Endothelial cell of umbilical vein (primary cell): Measurements from ENCODE around the gene SHISA7. TPM values are rescaled to one million over a fixed set of nuclear protein-coding genes. Genes with fewer than 3 reads are reported as not detected.

Experiments used
- BruUV-seq: library from RNA; stranded (reverse); fragments of 400-500 nt; replicated peaks from 2 replicates; lab custom pipeline; 2021; lab: Mats Ljungman, UMichigan
- CTCF ChIA-PET: fragments of 300-600, 350-600 bp; sonication (Branson Sonifier 250); formaldehyde crosslinking; loops from one replicate; lab custom pipeline; 2021; ENCODE audit warnings: antibody characterized with exemption, inconsistent platforms; lab: Charles Lee
- POLR2A ChIA-PET: fragments of 300-600, 350-600 bp; sonication (Branson Sonifier 250); formaldehyde crosslinking; loops from one replicate; lab custom pipeline; 2021; ENCODE audit warnings: antibody characterized with exemption, inconsistent platforms; lab: Charles Lee
- DNase-seq: peaks from one replicate; pipeline ENCODE4 v3.0.0-alpha.2; 2011; ENCODE audit warnings: low read depth, low spot score
- FAIRE-seq: peaks from 2 replicates; lab custom pipeline; 2011; peaks lifted over from hg19 to GRCh38; lab: Jason Lieb, UNC
- H2AFZ ChIP-seq: 2 replicates; pipeline ENCODE4 v1.6.0; 2012; ENCODE audit warnings: low read depth, low read length, control low read depth, inconsistent platforms
- H3K27ac ChIP-seq: 2 replicates; pipeline ENCODE4 v1.5.1; 2011; ENCODE audit warnings: low read depth, mild to moderate bottlenecking, control low read depth, low read length, moderate library complexity; ENCODE audit not compliant: insufficient read depth
- H3K27me3 ChIP-seq, 2 experiments: 2 replicates each; pipeline versions ENCODE4 v1.6.0 to v1.6.1; 2011; ENCODE audit warnings: low read length in 2 of 2, mixed read lengths in 1 of 2; ENCODE audit not compliant: control insufficient read depth in 2 of 2, insufficient read depth in 2 of 2
- H3K36me3 ChIP-seq, 2 experiments: 2 replicates in 1 of 2; 3 replicates in 1 of 2; pipeline ENCODE4 v1.5.1; 2011; ENCODE audit warnings: low read length in 2 of 2, mild to moderate bottlenecking in 1 of 2, moderate library complexity in 1 of 2; ENCODE audit not compliant: control insufficient read depth in 2 of 2, insufficient read depth in 2 of 2; ENCODE audit errors: extremely low read depth in 1 of 2
- H3K4me1 ChIP-seq: 3 replicates; pipeline ENCODE4 v1.5.1; 2011; ENCODE audit warnings: mild to moderate bottlenecking, low read length; ENCODE audit not compliant: control insufficient read depth, insufficient read depth; ENCODE audit errors: extremely low read depth
- H3K4me2 ChIP-seq: 2 replicates; pipeline ENCODE4 v1.6.1; 2011; ENCODE audit warnings: low read length, control low read depth, mixed read lengths; ENCODE audit not compliant: insufficient read depth
- H3K4me3 ChIP-seq, 3 experiments: fragments of 200-600 bp in 1 of 3; sonication (generic), shearing (Covaris generic) in 1 of 3; replicated peaks in 1 of 3; 2 replicates each; pipeline ENCODE4 v1.5.1; 2011 to 2016; ENCODE audit warnings: control low read depth in 3 of 3, low read length in 3 of 3, mild to moderate bottlenecking in 2 of 3, inconsistent platforms in 1 of 3, low read depth in 1 of 3, moderate library complexity in 1 of 3; ENCODE audit not compliant: insufficient read depth in 1 of 3
- H3K79me2 ChIP-seq: 2 replicates; pipeline ENCODE4 v1.6.0; 2012; ENCODE audit warnings: low read length, inconsistent platforms; ENCODE audit not compliant: control insufficient read depth, insufficient read depth
- H3K9ac ChIP-seq: replicated peaks from 2 replicates; pipeline ENCODE3; 2011; ENCODE audit warnings: low read length, control low read depth; ENCODE audit not compliant: insufficient read depth; ENCODE audit errors: extremely low read depth
- H3K9me1 ChIP-seq: replicated peaks from 3 replicates; pipeline ENCODE4 v1.6.0; 2011; ENCODE audit warnings: mild to moderate bottlenecking, low read length; ENCODE audit not compliant: control insufficient read depth, insufficient read depth; ENCODE audit errors: extremely low read depth
- H3K9me3 ChIP-seq: replicated peaks from 2 replicates; pipeline ENCODE4 v1.5.1; 2012; ENCODE audit warnings: low read length, inconsistent platforms; ENCODE audit not compliant: control insufficient read depth, insufficient read depth
- H4K20me1 ChIP-seq: replicated peaks from 2 replicates; pipeline ENCODE3; 2011; ENCODE audit warnings: mild to moderate bottlenecking, low read length; ENCODE audit not compliant: control insufficient read depth, insufficient read depth; ENCODE audit errors: extremely low read depth
- CTCF ChIP-seq, 2 donors: IDR thresholded peaks; 1 replicate in 1 of 2; 2 replicates in 1 of 2; pipeline ENCODE4 v1.5.1; 2011; ENCODE audit warnings: low read length in 2 of 2, mild to moderate bottlenecking in 2 of 2, moderate library complexity in 2 of 2, control low read depth in 1 of 2, inconsistent platforms in 1 of 2, low read depth in 1 of 2; ENCODE audit not compliant: insufficient read depth in 1 of 2; ENCODE audit errors: extremely low read depth in 1 of 2
- EZH2 ChIP-seq: IDR thresholded peaks from 2 replicates; pipeline ENCODE4 v1.6.1; 2012; ENCODE audit warnings: borderline replicate concordance, low read depth, mild to moderate bottlenecking, moderate library complexity, low read length, inconsistent platforms; ENCODE audit not compliant: severe bottlenecking
- FOS ChIP-seq: IDR thresholded peaks from 2 replicates; pipeline ENCODE4 v1.6.1; 2011; ENCODE audit warnings: mild to moderate bottlenecking, low read length, moderate library complexity, borderline replicate concordance; ENCODE audit not compliant: insufficient read depth
- GATA2 ChIP-seq: IDR thresholded peaks from 2 replicates; pipeline ENCODE4 v1.7.0; 2011; ENCODE audit warnings: low read depth, mild to moderate bottlenecking, moderate library complexity, mixed read lengths, low read length; ENCODE audit not compliant: insufficient read length, insufficient read depth
- JUN ChIP-seq: IDR thresholded peaks from 2 replicates; pipeline ENCODE4 v1.6.1; 2011; ENCODE audit warnings: borderline replicate concordance, low read depth; ENCODE audit not compliant: insufficient read length, insufficient read depth
- MAX ChIP-seq: IDR thresholded peaks from 2 replicates; pipeline ENCODE4 v1.6.1; 2011; ENCODE audit not compliant: insufficient read depth, insufficient read length
- MYC ChIP-seq: IDR thresholded peaks from one replicate; pipeline ENCODE4 v1.6.1; 2011; ENCODE audit warnings: mild to moderate bottlenecking, low read depth, low read length
- POLR2A ChIP-seq: IDR thresholded peaks from 2 replicates; pipeline ENCODE4 v1.6.1; 2012; ENCODE audit warnings: low read depth, mild to moderate bottlenecking, control low read depth, low read length
- POLR2AphosphoS5 ChIP-seq: IDR thresholded peaks from 2 replicates; pipeline ENCODE4 v1.6.1; 2012; ENCODE audit warnings: low read depth, mild to moderate bottlenecking, control low read depth, low read length, moderate library complexity; ENCODE audit not compliant: insufficient read depth
- dilution Hi-C: fragments of 300-500 bp; cut with MboI; formaldehyde crosslinking; loops from one replicate; pipeline ENCODE4 v1.15.0; 2019; ENCODE audit warnings: low sequenced_read_pairs; ENCODE audit not compliant: extremely low pct_ligation_motif_present
- intact Hi-C: fragments of 100-400 bp; cut with micrococcal nuclease; formaldehyde crosslinking; loops from one replicate; pipeline ENCODE4 v1.10.0; 2022
- polyA plus RNA-seq, 4 experiments: library from polyadenylated mRNA; depleted of rRNA in 3 of 4; stranded (reverse) in 3 of 4; unstranded in 1 of 4; fragments of >200 nt; gene quantifications; 2 replicates each; pipeline versions ENCODE4 v1.2.1 to v1.2.3, GENCODE V29; 2011 to 2012; ENCODE audit warnings: missing spikeins in 1 of 4
- total RNA-seq: library from RNA; stranded (reverse); gene quantifications from 2 replicates; pipeline ENCODE4 v1.2.3, GENCODE V29; 2021

SHISA7 gene
- total and polyA plus RNA-seq, 2 donors (not counting 3 experiments of a cell fraction or from before 2014, with no cell fraction given) = not detected

DNA sequence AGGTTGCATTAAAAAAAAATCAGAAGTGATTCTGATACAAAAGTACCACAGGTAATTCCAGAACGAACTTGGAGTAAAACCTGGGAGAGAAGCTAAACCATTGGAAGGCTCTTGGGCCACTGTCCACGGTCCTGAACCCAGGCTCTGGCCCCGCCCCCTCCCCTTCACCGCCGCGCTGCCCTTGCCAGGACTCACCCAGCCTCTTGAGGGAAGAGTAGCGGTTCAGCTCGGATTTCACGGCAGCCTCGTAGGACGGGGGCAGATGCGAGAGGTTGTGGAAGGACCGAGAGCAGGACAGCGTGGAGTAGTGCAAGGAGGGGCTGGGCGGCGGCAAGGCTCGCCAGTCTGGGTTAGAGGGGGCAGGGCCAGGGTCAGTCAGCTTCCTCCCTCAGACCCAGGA is 5.7 kb downstream of the SHISA7 start:
- FAIRE-seq (peak; percentile 38), DNase-seq (peak; percentile 55)
- BruUV-seq = no TSS peak
- Histone ChIP-seq H3K9ac (no peak overlapping the region), H3K4me1 (no peaks in the 10 kb centered on the region), H3K9me3 (no peaks in the 10 kb centered on the region), H3K79me2 (no peaks in the 10 kb centered on the region), H3K4me2 (no peak overlapping the region), H3K4me3 (no peak overlapping the region), H3K27me3 (peaks cover 23 to 27% of the 10 kb centered on the region in 2 experiments), H3K9me1 (no peaks in the 10 kb centered on the region), H3K27ac (no peak overlapping the region), H4K20me1 (no peaks in the 10 kb centered on the region), H3K36me3 (no peaks in the 10 kb centered on the region), H2AFZ (no peak overlapping the region)
- dilution Hi-C loops (no loop called here), intact Hi-C loops (no loop called here)
- POLR2A ChIA-PET = interaction anchor here (1.0 kb wide), 1 partner anchor 30 kb away, joined by 3 read pairs; no protein-coding TSS in a partner anchor
- TF ChIP-seq MYC (no peak), POLR2A (no peak), MAX (no peak), EZH2 (no peak), FOS (no peak), POLR2AphosphoS5 (no peak), CTCF (IDR thresholded peaks at IDR 0.05; ENCODE audit: extremely low read depth in 1 of 2, insufficient read depth in 1 of 2, low read depth in 1 of 2, low read length in 2 of 2) (no peak), JUN (no peak), GATA2 (no peak)
- CTCF ChIA-PET = interaction anchor here (0.6 to 1.5 kb wide), 13 partner anchors 9 to 296 kb away, joined by 3 to 13 read pairs (median 3); partner anchors contain the start of genes SYT5 and UBE2S
